Calu3 (cell line): ENCODE data around the gene KCNG1. TPM values are rescaled to one million over a fixed set of nuclear protein-coding genes. Genes with fewer than 3 reads are reported as not detected.

Experiments used
- Bru-seq: library from RNA; stranded (reverse); fragments of 400-500 nt; gene quantifications from one replicate; lab custom pipeline; 2021; lab: Mats Ljungman, UMichigan
- BruChase-seq, 2 experiments: library from RNA; stranded (reverse); fragments of 400-500 nt; gene quantifications; one replicate each; lab custom pipeline; 2021; lab: Mats Ljungman, UMichigan
- BruUV-seq: library from RNA; stranded (reverse); fragments of 400-500 nt; replicated peaks from 2 replicates; lab custom pipeline; 2021; lab: Mats Ljungman, UMichigan
- CTCF ChIA-PET: fragments of 300-600 bp; sonication (Branson Sonifier 250); formaldehyde crosslinking; loops from one replicate; lab custom pipeline; 2022; ENCODE audit warnings: antibody characterized with exemption; lab: Charles Lee
- DNase-seq: peaks from one replicate; pipeline ENCODE4 v3.0.0; 2022
- H3K27ac Mint-ChIP-seq: one replicate; pipeline ENCODE4 v1.8.0; 2022; ENCODE audit warnings: mixed read lengths; ENCODE audit not compliant: unreplicated experiment
- H3K27me3 Mint-ChIP-seq: one replicate; pipeline ENCODE4 v1.8.0; 2022; ENCODE audit warnings: mixed read lengths; ENCODE audit not compliant: unreplicated experiment
- H3K36me3 Mint-ChIP-seq: one replicate; pipeline ENCODE4 v1.8.0; 2022; ENCODE audit warnings: mild to moderate bottlenecking, moderate library complexity, mixed read lengths; ENCODE audit not compliant: insufficient read depth, unreplicated experiment
- H3K4me1 Mint-ChIP-seq: one replicate; pipeline ENCODE4 v1.8.0; 2022; ENCODE audit warnings: mild to moderate bottlenecking, low read depth, mixed read lengths; ENCODE audit not compliant: unreplicated experiment
- H3K4me3 Mint-ChIP-seq: one replicate; pipeline ENCODE4 v1.8.0; 2022; ENCODE audit warnings: mild to moderate bottlenecking, low read depth, moderate library complexity, mixed read lengths; ENCODE audit not compliant: unreplicated experiment
- H3K9me3 Mint-ChIP-seq: one replicate; pipeline ENCODE4 v1.8.0; 2022; ENCODE audit warnings: low read depth, mixed read lengths; ENCODE audit not compliant: unreplicated experiment
- intact Hi-C: fragments of 100-400 bp; cut with micrococcal nuclease; formaldehyde crosslinking; loops from one replicate; pipeline ENCODE4 v1.10.0; 2022; ENCODE audit not compliant: unreplicated experiment
- long read RNA-seq: library from polyadenylated mRNA; stranded (forward); transcript quantifications from one replicate; pipeline ENCODE4 v2.0.0, GENCODE V29; 2022
- total RNA-seq: library from RNA; stranded (reverse); gene quantifications from 2 replicates; pipeline ENCODE4 v1.2.3, GENCODE V29; 2022
- TF ChIP-seq, protein P1 (sequence below): fragments of 200-600 bp; IDR thresholded peaks from one replicate; pipeline ENCODE4 v1.8.0; 2022; ENCODE audit warnings: antibody characterized with exemption; ENCODE audit not compliant: unreplicated experiment

The KCNG1 gene, protein sequence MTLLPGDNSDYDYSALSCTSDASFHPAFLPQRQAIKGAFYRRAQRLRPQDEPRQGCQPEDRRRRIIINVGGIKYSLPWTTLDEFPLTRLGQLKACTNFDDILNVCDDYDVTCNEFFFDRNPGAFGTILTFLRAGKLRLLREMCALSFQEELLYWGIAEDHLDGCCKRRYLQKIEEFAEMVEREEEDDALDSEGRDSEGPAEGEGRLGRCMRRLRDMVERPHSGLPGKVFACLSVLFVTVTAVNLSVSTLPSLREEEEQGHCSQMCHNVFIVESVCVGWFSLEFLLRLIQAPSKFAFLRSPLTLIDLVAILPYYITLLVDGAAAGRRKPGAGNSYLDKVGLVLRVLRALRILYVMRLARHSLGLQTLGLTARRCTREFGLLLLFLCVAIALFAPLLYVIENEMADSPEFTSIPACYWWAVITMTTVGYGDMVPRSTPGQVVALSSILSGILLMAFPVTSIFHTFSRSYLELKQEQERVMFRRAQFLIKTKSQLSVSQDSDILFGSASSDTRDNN
- total RNA-seq (3.9 and 6.8 TPM in 2 replicates), Bru-seq, nascent RNA (percentile 42 among the genes with signal in this experiment), BruChase-seq, experiment 1, labeled RNA remaining after a 6-hour chase (percentile 37 among the genes with signal in this experiment), BruChase-seq, experiment 2, labeled RNA remaining after a 2-hour chase (percentile 31 among the genes with signal in this experiment)
- long read RNA-seq, partial matches to known transcripts, result 0 of 7 reads
- long read RNA-seq, other reads (novel, unspliced or antisense), result 5 of 7 reads

DNA sequence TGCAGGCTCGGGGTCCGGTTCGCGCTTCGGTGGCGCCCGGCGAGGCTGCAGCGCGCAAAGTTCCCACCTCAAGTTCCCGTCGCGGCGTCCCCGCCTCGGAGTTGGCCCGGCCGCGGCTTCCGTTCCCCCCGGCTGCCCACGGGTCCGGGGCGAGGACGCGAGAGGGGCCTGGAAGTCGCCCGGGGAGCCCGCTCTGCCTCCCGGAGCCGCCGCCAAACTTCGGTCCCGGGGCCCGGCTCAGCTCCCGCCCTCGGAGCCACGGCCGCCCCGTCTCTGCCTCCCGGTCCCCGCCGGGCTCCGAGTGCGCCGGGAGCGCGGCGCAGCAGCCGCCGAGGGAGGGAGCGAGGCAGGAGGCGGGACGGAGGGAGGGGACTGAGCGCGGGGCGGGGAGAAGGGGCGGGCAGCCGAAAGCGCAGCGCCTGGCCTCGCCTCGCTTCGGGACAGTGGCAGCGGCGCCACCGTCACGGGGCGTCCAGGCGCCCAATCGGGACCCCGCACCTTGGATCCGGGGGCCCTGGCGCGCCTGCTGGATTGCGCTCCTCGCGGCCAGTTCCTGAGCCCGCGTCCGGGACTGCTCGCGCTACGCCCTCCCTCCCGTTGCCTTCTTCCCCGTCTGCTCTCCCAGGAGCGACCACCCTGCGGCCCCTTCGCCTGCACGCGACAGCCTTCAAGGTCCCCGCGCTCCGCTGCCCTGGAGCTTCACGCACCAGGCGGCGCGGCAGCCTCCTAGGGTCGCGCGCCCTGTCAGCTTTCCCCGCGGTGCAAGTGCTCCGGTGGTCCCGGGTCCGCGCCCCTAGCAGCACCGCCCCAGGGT is at the start of gene KCNG1:
TSS of gene KCNG1 (minus strand) at position 305 of the 814 bp plus-strand sequence. CDS start 12,769 bp downstream, outside the sequence.
- CTCF ChIA-PET, result interaction anchor here (0.8 kb wide), 1 partner anchor 35 kb away, joined by 3 read pairs; no protein-coding TSS in a partner anchor
- H3K27me3 Mint-ChIP-seq, result peaks cover 71% of the 10 kb centered on the region
- TF ChIP-seq, protein P1, sequence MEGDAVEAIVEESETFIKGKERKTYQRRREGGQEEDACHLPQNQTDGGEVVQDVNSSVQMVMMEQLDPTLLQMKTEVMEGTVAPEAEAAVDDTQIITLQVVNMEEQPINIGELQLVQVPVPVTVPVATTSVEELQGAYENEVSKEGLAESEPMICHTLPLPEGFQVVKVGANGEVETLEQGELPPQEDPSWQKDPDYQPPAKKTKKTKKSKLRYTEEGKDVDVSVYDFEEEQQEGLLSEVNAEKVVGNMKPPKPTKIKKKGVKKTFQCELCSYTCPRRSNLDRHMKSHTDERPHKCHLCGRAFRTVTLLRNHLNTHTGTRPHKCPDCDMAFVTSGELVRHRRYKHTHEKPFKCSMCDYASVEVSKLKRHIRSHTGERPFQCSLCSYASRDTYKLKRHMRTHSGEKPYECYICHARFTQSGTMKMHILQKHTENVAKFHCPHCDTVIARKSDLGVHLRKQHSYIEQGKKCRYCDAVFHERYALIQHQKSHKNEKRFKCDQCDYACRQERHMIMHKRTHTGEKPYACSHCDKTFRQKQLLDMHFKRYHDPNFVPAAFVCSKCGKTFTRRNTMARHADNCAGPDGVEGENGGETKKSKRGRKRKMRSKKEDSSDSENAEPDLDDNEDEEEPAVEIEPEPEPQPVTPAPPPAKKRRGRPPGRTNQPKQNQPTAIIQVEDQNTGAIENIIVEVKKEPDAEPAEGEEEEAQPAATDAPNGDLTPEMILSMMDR, result no peak
- H3K4me1 Mint-ChIP-seq, result peaks cover 18% of the 10 kb centered on the region
- BruUV-seq, result no TSS peak
- H3K27ac Mint-ChIP-seq, result no peak within 1 kb of the TSS
- peak within 1 kb of the TSS; percentile 72 for H3K4me3 Mint-ChIP-seq
- no peaks in the 10 kb centered on the region for H3K9me3 Mint-ChIP-seq
- intact Hi-C loops, result no loop called here
- peaks cover 13% of the 10 kb centered on the region for H3K36me3 Mint-ChIP-seq
- DNase-seq, result peak; percentile 91

GRCh38 chr20:51070621-51071020 is 47.7 kb upstream of the KCNG1 start:
- Mint-ChIP-seq H3K9me3 (no peaks in the 10 kb centered on the region), H3K27ac (no peak overlapping the region), H3K27me3 (peaks cover 73% of the 10 kb centered on the region), H3K36me3 (no peaks in the 10 kb centered on the region), H3K4me3 (no peak overlapping the region), H3K4me1 (peaks cover 12% of the 10 kb centered on the region)
- CTCF ChIA-PET, result no interaction called here
- DNase-seq, result no peak
- intact Hi-C loops, result no loop called here
- TF ChIP-seq, protein P1, result no peak
- BruUV-seq, result no TSS peak

DNA sequence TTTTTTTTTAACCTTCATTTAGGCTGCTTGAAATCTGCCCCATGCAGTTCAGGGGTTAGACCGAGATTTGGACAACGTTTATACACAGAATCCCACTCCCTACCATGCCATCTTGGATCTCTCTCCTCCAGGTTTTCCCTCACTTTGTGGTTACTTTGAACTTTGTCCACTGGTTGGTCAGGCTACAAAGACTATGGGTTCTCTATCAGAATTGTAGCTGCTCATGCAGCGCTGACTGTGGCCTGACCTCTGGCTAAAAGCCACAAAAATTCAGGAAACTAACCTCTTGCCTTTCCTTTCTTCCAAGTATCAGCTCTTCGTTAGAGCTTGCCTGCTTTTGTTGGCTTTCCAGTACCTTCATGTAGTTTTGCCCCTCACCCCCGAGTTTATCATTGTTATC is 44.9 kb upstream of the KCNG1 start:
- peaks cover 12% of the 10 kb centered on the region for H3K4me1 Mint-ChIP-seq
- H3K27me3 Mint-ChIP-seq, result peaks cover 52% of the 10 kb centered on the region
- peak; percentile 26 for DNase-seq
- H3K36me3 Mint-ChIP-seq, result no peaks in the 10 kb centered on the region
- TF ChIP-seq, protein P1, result no peak
- H3K9me3 Mint-ChIP-seq, result no peaks in the 10 kb centered on the region
- intact Hi-C loops, result no loop called here
- H3K27ac Mint-ChIP-seq, result no peak overlapping the region
- BruUV-seq, result no TSS peak
- CTCF ChIA-PET, result interaction anchor here (0.6 to 1.4 kb wide), 7 partner anchors 9 to 340 kb away, joined by 3 to 9 read pairs (median 5); no protein-coding TSS in a partner anchor
- no peak overlapping the region for H3K4me3 Mint-ChIP-seq

GRCh38 chr20:51065615-51066014 is 42.7 kb upstream of the KCNG1 start:
- no peaks in the 10 kb centered on the region for H3K36me3 Mint-ChIP-seq
- CTCF ChIA-PET, result no interaction called here
- intact Hi-C loops, result no loop called here
- peaks cover 12% of the 10 kb centered on the region for H3K4me1 Mint-ChIP-seq
- BruUV-seq, result no TSS peak
- DNase-seq, result no peak
- no peak overlapping the region for H3K27ac Mint-ChIP-seq
- TF ChIP-seq, protein P1, result no peak
- H3K9me3 Mint-ChIP-seq, result no peaks in the 10 kb centered on the region
- H3K4me3 Mint-ChIP-seq, result no peak overlapping the region
- H3K27me3 Mint-ChIP-seq, result peaks cover 52% of the 10 kb centered on the region
